Fibroblast of lung (primary cell): Measurements from ENCODE around the gene GMPR2. TPM values are rescaled to one million over a fixed set of nuclear protein-coding genes. Genes with fewer than 3 reads are reported as not detected.

Experiments
- DNase-seq, 2 donors: peaks; one replicate each; pipeline versions ENCODE4 v3.0.0 to v3.0.0-alpha.2; 2010; ENCODE audit warnings: low read depth in 2 of 2
- H2AFZ ChIP-seq: 2 replicates; pipeline ENCODE4 v1.5.1; 2012; ENCODE audit warnings: low read length, control low read depth, inconsistent platforms
- H3K27ac ChIP-seq: 2 replicates; pipeline ENCODE4 v1.5.1; 2011; ENCODE audit warnings: low read length, control low read depth; ENCODE audit not compliant: insufficient read depth
- H3K27me3 ChIP-seq: 2 replicates; pipeline ENCODE4 v1.5.1; 2011; ENCODE audit warnings: mild to moderate bottlenecking, low read length; ENCODE audit not compliant: control insufficient read depth, insufficient read depth
- H3K36me3 ChIP-seq: 2 replicates; pipeline ENCODE4 v1.5.1; 2011; ENCODE audit warnings: low read length; ENCODE audit not compliant: control insufficient read depth, insufficient read depth
- H3K4me1 ChIP-seq: 2 replicates; pipeline ENCODE4 v1.5.1; 2011; ENCODE audit warnings: low read length; ENCODE audit not compliant: control insufficient read depth, insufficient read depth; ENCODE audit errors: extremely low read depth
- H3K4me2 ChIP-seq: 2 replicates; pipeline ENCODE4 v1.5.1; 2011; ENCODE audit warnings: low read length, control low read depth; ENCODE audit not compliant: insufficient read depth; ENCODE audit errors: extremely low read depth
- H3K4me3 ChIP-seq, 4 experiments: fragments of 200-600 bp in 1 of 4; sonication (generic) in 1 of 4; replicated peaks in 1 of 4; 2 replicates each; pipeline ENCODE4 v1.5.1; 2011 to 2016; ENCODE audit warnings: low read length in 4 of 4, low read depth in 3 of 4, mild to moderate bottlenecking in 3 of 4, control low read depth in 2 of 4, inconsistent platforms in 1 of 4, mixed read lengths in 1 of 4; ENCODE audit not compliant: insufficient read depth in 1 of 4; ENCODE audit errors: control extremely low read depth in 1 of 4
- H3K79me2 ChIP-seq: 2 replicates; pipeline ENCODE4 v1.5.1; 2012; ENCODE audit warnings: mild to moderate bottlenecking, low read length, inconsistent platforms; ENCODE audit not compliant: control insufficient read depth, insufficient read depth
- H3K9ac ChIP-seq: 2 replicates; pipeline ENCODE4 v1.5.1; 2011; ENCODE audit warnings: mild to moderate bottlenecking, low read length, control low read depth; ENCODE audit not compliant: insufficient read depth
- H3K9me3 ChIP-seq: 2 replicates; pipeline ENCODE4 v1.5.1; 2012; ENCODE audit warnings: low read depth, low read length; ENCODE audit not compliant: control insufficient read depth, insufficient read depth
- H4K20me1 ChIP-seq: 2 replicates; pipeline ENCODE4 v1.5.1; 2011; ENCODE audit warnings: low read length; ENCODE audit not compliant: control insufficient read depth, insufficient read depth; ENCODE audit errors: extremely low read depth
- CTCF ChIP-seq, 2 donors: IDR thresholded peaks in 1 of 2; conservative IDR thresholded peaks in 1 of 2; 1 replicate in 1 of 2; 2 replicates in 1 of 2; pipeline ENCODE4 v1.5.1; 2011 to 2012; ENCODE audit warnings: low read length in 2 of 2, control low read depth in 1 of 2, inconsistent platforms in 1 of 2, low read depth in 1 of 2, mild to moderate bottlenecking in 1 of 2
- EZH2 ChIP-seq: IDR thresholded peaks from 2 replicates; pipeline ENCODE4 v1.5.1; 2012; ENCODE audit warnings: low read length, control low read depth, mild to moderate bottlenecking; ENCODE audit errors: missing control alignments
- polyA plus RNA-seq, 2 donors: library from polyadenylated mRNA; depleted of rRNA in 1 of 2; stranded (reverse) in 1 of 2; unstranded in 1 of 2; fragments of >200 nt; gene quantifications; 2 replicates each; pipeline ENCODE4 v1.2.1, GENCODE V29; 2011 to 2012; ENCODE audit warnings: missing spikeins in 1 of 2
- total RNA-seq: library from RNA; depleted of rRNA; stranded (reverse); fragments of >200 nt; gene quantifications from 2 replicates; pipeline ENCODE4 v1.2.1, GENCODE V29; 2014

Gene GMPR2
- total and polyA plus RNA-seq, 2 donors (not counting 1 experiment from before 2014, with no cell fraction given), result 80.2 to 128 TPM

GRCh38 chr14:24251880-24252288, 19.2 kb downstream of the GMPR2 start:
- peak in 1 of 2 donors; percentile 65 for DNase-seq
- H2AFZ ChIP-seq, result no peak overlapping the region
- TF ChIP-seq EZH2, result no peak
- TF ChIP-seq CTCF (conservative IDR thresholded peaks at IDR 0.05 in 1 of 2, IDR thresholded peaks at IDR 0.05 in 1 of 2; ENCODE audit: low read depth in 1 of 2, low read length in 2 of 2), result no peak
- H4K20me1 ChIP-seq, result no peaks in the 10 kb centered on the region
- H3K79me2 ChIP-seq, result no peaks in the 10 kb centered on the region
- no peak overlapping the region for H3K4me2 ChIP-seq
- H3K27me3 ChIP-seq, result no peaks in the 10 kb centered on the region
- no peak overlapping the region for H3K9ac ChIP-seq
- no peaks in the 10 kb centered on the region for H3K36me3 ChIP-seq
- no peak overlapping the region for H3K4me3 ChIP-seq
- H3K4me1 ChIP-seq, result peaks cover 2% of the 10 kb centered on the region
- H3K9me3 ChIP-seq, result no peaks in the 10 kb centered on the region
- no peak overlapping the region for H3K27ac ChIP-seq

- Histone ChIP-seq H3K9me3 (no peaks in the 10 kb centered on the region), H2AFZ (no peak overlapping the region), H3K27ac (no peak overlapping the region), H3K9ac (no peak overlapping the region), H3K79me2 (no peaks in the 10 kb centered on the region), H3K36me3 (no peaks in the 10 kb centered on the region), H3K4me3 (no peak overlapping the region), H3K4me2 (no peak overlapping the region), H4K20me1 (no peaks in the 10 kb centered on the region), H3K27me3 (no peaks in the 10 kb centered on the region), H3K4me1 (no peaks in the 10 kb centered on the region)
- no peak for TF ChIP-seq EZH2
- TF ChIP-seq CTCF (conservative IDR thresholded peaks at IDR 0.05 in 1 of 2, IDR thresholded peaks at IDR 0.05 in 1 of 2; ENCODE audit: low read depth in 1 of 2, low read length in 2 of 2), result no peak
- no peak for DNase-seq
Measured at GRCh38 chr14:24252289-24253124, 19.8 kb downstream of the GMPR2 start.

- no peak overlapping the region for H2AFZ ChIP-seq
- no peak overlapping the region for H3K4me3 ChIP-seq
- H3K79me2 ChIP-seq, result no peaks in the 10 kb centered on the region
- no peak overlapping the region for H3K27ac ChIP-seq
- no peaks in the 10 kb centered on the region for H3K9me3 ChIP-seq
- H3K27me3 ChIP-seq, result no peaks in the 10 kb centered on the region
- no peaks in the 10 kb centered on the region for H3K36me3 ChIP-seq
- H3K4me1 ChIP-seq, result no peaks in the 10 kb centered on the region
- H3K9ac ChIP-seq, result no peak overlapping the region
- TF ChIP-seq EZH2 (no peak), CTCF (conservative IDR thresholded peaks at IDR 0.05 in 1 of 2, IDR thresholded peaks at IDR 0.05 in 1 of 2; ENCODE audit: low read depth in 1 of 2, low read length in 2 of 2) (no peak)
- DNase-seq, result no peak
- H3K4me2 ChIP-seq, result no peak overlapping the region
- H4K20me1 ChIP-seq, result no peaks in the 10 kb centered on the region
Measured at GRCh38 chr14:24253936-24254335, 21.2 kb downstream of the GMPR2 start.
